ENCODE measurements around the gene MSI1.

MSI1 gene

GRCh38 chr12:120316798-120317223, 52.2 kb downstream of the MSI1 start:
- Histone ChIP-seq H3K36me3 (no peaks in the 10 kb centered on the region), H3K27me3 (no peaks in the 10 kb centered on the region), H3K27ac (peak overlapping the region; percentile 79), H3K4me1 (ENCODE audit: control insufficient read depth in 1 of 2, insufficient read depth in 1 of 2, low read depth in 1 of 2, low read length in 1 of 2) (peaks cover 16 to 17% of the 10 kb centered on the region in 2 experiments), H3K9me3 (no peaks in the 10 kb centered on the region), H3K4me3 (ENCODE audit: low read depth in 1 of 2, low read length in 1 of 2) (peak overlapping the region; percentile 62 to 68)
- TF ChIP-seq CTCF (IDR thresholded peaks at IDR 0.05) = no peak

- no peak overlapping the region for H3K27ac ChIP-seq
- no peak overlapping the region for H3K4me3 ChIP-seq (ENCODE audit: low read depth in 1 of 2, low read length in 1 of 2)
- TF ChIP-seq CTCF (IDR thresholded peaks at IDR 0.05) = no peak
- H3K36me3 ChIP-seq = no peaks in the 10 kb centered on the region
- H3K9me3 ChIP-seq = no peaks in the 10 kb centered on the region
- no peaks in the 10 kb centered on the region for H3K27me3 ChIP-seq
- H3K4me1 ChIP-seq (ENCODE audit: control insufficient read depth in 1 of 2, insufficient read depth in 1 of 2, low read depth in 1 of 2, low read length in 1 of 2) = peaks cover 16 to 17% of the 10 kb centered on the region in 2 experiments
Observed at GRCh38 chr12:120314220-120314619, 54.7 kb downstream of the MSI1 start.

GRCh38 chr12:120301962-120302815, 66.8 kb downstream of the MSI1 start, which contains the start of gene SIRT4:
Gene SIRT4 (plus strand): TSS chr12:120302321. CDS start chr12:120303562, 1,241 bp downstream.
- TF ChIP-seq CTCF (IDR thresholded peaks at IDR 0.05) = peak; percentile 49
- H3K9me3 ChIP-seq = no peaks in the 10 kb centered on the region
- no peaks in the 10 kb centered on the region for H3K27me3 ChIP-seq
- peak within 1 kb of the TSS; percentile 69 to 77 for H3K4me3 ChIP-seq (ENCODE audit: low read depth in 1 of 2, low read length in 1 of 2)
- peak within 1 kb of the TSS; percentile 41 for H3K27ac ChIP-seq
- peaks cover 8 to 12% of the 10 kb centered on the region in 2 experiments for H3K4me1 ChIP-seq (ENCODE audit: control insufficient read depth in 1 of 2, insufficient read depth in 1 of 2, low read depth in 1 of 2, low read length in 1 of 2)
- no peaks in the 10 kb centered on the region for H3K36me3 ChIP-seq

GRCh38 chr12:120292661-120293531, 76.1 kb downstream of the MSI1 start, which contains the start of gene RNU4-1:
Gene RNU4-1 (minus strand): TSS chr12:120293237.
- no peaks in the 10 kb centered on the region for H3K36me3 ChIP-seq
- no peak for TF ChIP-seq CTCF (IDR thresholded peaks at IDR 0.05)
- H3K27me3 ChIP-seq = no peaks in the 10 kb centered on the region
- H3K4me1 ChIP-seq (ENCODE audit: control insufficient read depth in 1 of 2, insufficient read depth in 1 of 2, low read depth in 1 of 2, low read length in 1 of 2) = peaks cover 28 to 30% of the 10 kb centered on the region in 2 experiments
- H3K9me3 ChIP-seq = no peaks in the 10 kb centered on the region
- peak within 1 kb of the TSS; percentile 72 to 76 for H3K4me3 ChIP-seq (ENCODE audit: low read depth in 1 of 2, low read length in 1 of 2)
- peak within 1 kb of the TSS; percentile 95 for H3K27ac ChIP-seq

- Histone ChIP-seq H3K27me3 (no peaks in the 10 kb centered on the region), H3K27ac (peak overlapping the region; percentile 95), H3K4me1 (ENCODE audit: control insufficient read depth in 1 of 2, insufficient read depth in 1 of 2, low read depth in 1 of 2, low read length in 1 of 2) (peaks cover 28 to 30% of the 10 kb centered on the region in 2 experiments), H3K9me3 (no peaks in the 10 kb centered on the region), H3K36me3 (no peaks in the 10 kb centered on the region), H3K4me3 (ENCODE audit: low read depth in 1 of 2, low read length in 1 of 2) (peak overlapping the region; percentile 72 to 76)
- TF ChIP-seq CTCF (IDR thresholded peaks at IDR 0.05) = no peak
Observed at GRCh38 chr12:120292411-120292660, 76.6 kb downstream of the MSI1 start.
